ENCODE results near the gene DEFB113.

DNA sequence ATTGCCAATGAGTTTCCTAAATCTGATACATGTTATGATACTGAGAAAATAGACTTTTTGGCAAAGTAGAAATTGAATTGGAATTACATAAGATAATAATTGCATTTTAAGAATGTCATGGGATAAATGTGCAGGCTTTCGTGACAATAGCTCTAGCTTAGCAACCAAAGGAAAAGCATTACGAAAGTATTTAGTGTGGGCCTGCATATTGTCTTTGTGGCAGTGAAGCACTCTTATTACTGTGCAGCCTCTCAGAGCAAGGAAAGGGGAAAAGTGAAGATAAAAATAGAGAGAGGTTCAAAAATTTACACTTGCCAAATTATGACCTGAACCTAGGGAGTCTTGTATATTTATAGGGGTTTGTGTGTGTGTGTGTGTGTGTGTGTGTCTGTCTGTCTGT, 12.6 kb upstream of the DEFB113 start:
- TF ChIP-seq, protein P1, sequence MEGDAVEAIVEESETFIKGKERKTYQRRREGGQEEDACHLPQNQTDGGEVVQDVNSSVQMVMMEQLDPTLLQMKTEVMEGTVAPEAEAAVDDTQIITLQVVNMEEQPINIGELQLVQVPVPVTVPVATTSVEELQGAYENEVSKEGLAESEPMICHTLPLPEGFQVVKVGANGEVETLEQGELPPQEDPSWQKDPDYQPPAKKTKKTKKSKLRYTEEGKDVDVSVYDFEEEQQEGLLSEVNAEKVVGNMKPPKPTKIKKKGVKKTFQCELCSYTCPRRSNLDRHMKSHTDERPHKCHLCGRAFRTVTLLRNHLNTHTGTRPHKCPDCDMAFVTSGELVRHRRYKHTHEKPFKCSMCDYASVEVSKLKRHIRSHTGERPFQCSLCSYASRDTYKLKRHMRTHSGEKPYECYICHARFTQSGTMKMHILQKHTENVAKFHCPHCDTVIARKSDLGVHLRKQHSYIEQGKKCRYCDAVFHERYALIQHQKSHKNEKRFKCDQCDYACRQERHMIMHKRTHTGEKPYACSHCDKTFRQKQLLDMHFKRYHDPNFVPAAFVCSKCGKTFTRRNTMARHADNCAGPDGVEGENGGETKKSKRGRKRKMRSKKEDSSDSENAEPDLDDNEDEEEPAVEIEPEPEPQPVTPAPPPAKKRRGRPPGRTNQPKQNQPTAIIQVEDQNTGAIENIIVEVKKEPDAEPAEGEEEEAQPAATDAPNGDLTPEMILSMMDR (conservative IDR thresholded peaks at IDR 0.05) = no peak
- TF ChIP-seq EZH2 (IDR thresholded peaks at IDR 0.05; ENCODE audit: low read depth) = no peak

Data from PC-9 (cell line).